ENCODE measurements around the gene KCNC3. TPM values are rescaled to one million over a fixed set of nuclear protein-coding genes. Genes with fewer than 3 reads are reported as not detected.

KCNC3 gene
- total RNA-seq, 2 experiments from 2014 or later = 0.39 to 0.47 TPM

- POLR2A ChIA-PET = no interaction called here
- Mint-ChIP-seq H3K9me3 (ENCODE audit: insufficient read depth) (no peaks in the 10 kb centered on the region), H3K4me3 (no peak overlapping the region), H3K27ac (no peak overlapping the region), H3K36me3 (ENCODE audit: low read depth) (no peaks in the 10 kb centered on the region), H3K4me1 (ENCODE audit: low read depth) (no peaks in the 10 kb centered on the region), H3K27me3 (ENCODE audit: low read depth) (peaks cover 5% of the 10 kb centered on the region)
- CTCF ChIA-PET = no interaction called here
- ATAC-seq = no peak
- no peak for DNase-seq
Measured at GRCh38 chr19:50293263-50294004, 35.7 kb downstream of the KCNC3 start.

- ATAC-seq (no peak), DNase-seq (no peak)
- peaks cover 10% of the 10 kb centered on the region for H3K27me3 Mint-ChIP-seq (ENCODE audit: low read depth)
- H3K27ac Mint-ChIP-seq = no peak overlapping the region
- H3K4me1 Mint-ChIP-seq (ENCODE audit: low read depth) = no peaks in the 10 kb centered on the region
- ChIA-PET CTCF (no interaction called here), POLR2A (no interaction called here)
- H3K36me3 Mint-ChIP-seq (ENCODE audit: low read depth) = no peaks in the 10 kb centered on the region
- no peaks in the 10 kb centered on the region for H3K9me3 Mint-ChIP-seq (ENCODE audit: insufficient read depth)
- no peak overlapping the region for H3K4me3 Mint-ChIP-seq
Measured at GRCh38 chr19:50292216-50292827, 36.9 kb downstream of the KCNC3 start.

GRCh38 chr19:50290775-50291174 is 38.4 kb downstream of the KCNC3 start:
- ChIA-PET POLR2A (interaction anchor here (0.9 kb wide), 1 partner anchor 19 kb away, joined by 3 read pairs; no protein-coding TSS in a partner anchor), CTCF (no interaction called here)
- no peak for DNase-seq
- peaks cover 10% of the 10 kb centered on the region for H3K27me3 Mint-ChIP-seq (ENCODE audit: low read depth)
- H3K9me3 Mint-ChIP-seq (ENCODE audit: insufficient read depth) = peaks cover 2% of the 10 kb centered on the region
- ATAC-seq = no peak
- H3K36me3 Mint-ChIP-seq (ENCODE audit: low read depth) = no peaks in the 10 kb centered on the region
- H3K27ac Mint-ChIP-seq = no peak overlapping the region
- no peak overlapping the region for H3K4me3 Mint-ChIP-seq
- H3K4me1 Mint-ChIP-seq (ENCODE audit: low read depth) = no peaks in the 10 kb centered on the region

- ATAC-seq (no peak), DNase-seq (no peak)
- Mint-ChIP-seq H3K9me3 (ENCODE audit: insufficient read depth) (peaks cover 9% of the 10 kb centered on the region), H3K27me3 (ENCODE audit: low read depth) (peaks cover 10% of the 10 kb centered on the region), H3K36me3 (ENCODE audit: low read depth) (no peaks in the 10 kb centered on the region), H3K4me3 (no peak overlapping the region), H3K27ac (no peak overlapping the region), H3K4me1 (ENCODE audit: low read depth) (no peaks in the 10 kb centered on the region)
- ChIA-PET POLR2A (interaction anchor here (0.9 kb wide), 1 partner anchor 18 kb away, joined by 3 read pairs; no protein-coding TSS in a partner anchor), CTCF (no interaction called here)
Measured at GRCh38 chr19:50290011-50290410, 39.2 kb downstream of the KCNC3 start.

- no peak overlapping the region for H3K27ac Mint-ChIP-seq
- H3K4me1 Mint-ChIP-seq (ENCODE audit: low read depth) = no peaks in the 10 kb centered on the region
- H3K27me3 Mint-ChIP-seq (ENCODE audit: low read depth) = peaks cover 10% of the 10 kb centered on the region
- ChIA-PET CTCF (interaction anchor here (0.6 kb wide), 1 partner anchor 40 kb away, joined by 3 read pairs; the partner anchor contains the start of gene KCNC3), POLR2A (no interaction called here)
- ATAC-seq = no peak
- DNase-seq = no peak
- H3K9me3 Mint-ChIP-seq (ENCODE audit: insufficient read depth) = peaks cover 9% of the 10 kb centered on the region
- no peak overlapping the region for H3K4me3 Mint-ChIP-seq
- no peaks in the 10 kb centered on the region for H3K36me3 Mint-ChIP-seq (ENCODE audit: low read depth)
Measured at GRCh38 chr19:50288954-50289353, 40.2 kb downstream of the KCNC3 start.

GRCh38 chr19:50287331-50287730 is 41.8 kb downstream of the KCNC3 start:
- DNase-seq (no peak), ATAC-seq (no peak)
- Mint-ChIP-seq H3K36me3 (ENCODE audit: low read depth) (no peaks in the 10 kb centered on the region), H3K4me3 (no peak overlapping the region), H3K27ac (no peak overlapping the region), H3K4me1 (ENCODE audit: low read depth) (no peaks in the 10 kb centered on the region), H3K27me3 (ENCODE audit: low read depth) (peaks cover 10% of the 10 kb centered on the region), H3K9me3 (ENCODE audit: insufficient read depth) (peaks cover 9% of the 10 kb centered on the region)
- CTCF ChIA-PET = no interaction called here
- POLR2A ChIA-PET = no interaction called here

GRCh38 chr19:50286443-50286842 is 42.7 kb downstream of the KCNC3 start:
- ChIA-PET POLR2A (no interaction called here), CTCF (no interaction called here)

GRCh38 chr19:50285833-50286232 is 43.3 kb downstream of the KCNC3 start:
- peaks cover 9% of the 10 kb centered on the region for H3K9me3 Mint-ChIP-seq (ENCODE audit: insufficient read depth)
- POLR2A ChIA-PET = no interaction called here
- ATAC-seq (no peak), DNase-seq (no peak)
- H3K36me3 Mint-ChIP-seq (ENCODE audit: low read depth) = no peaks in the 10 kb centered on the region
- H3K27me3 Mint-ChIP-seq (ENCODE audit: low read depth) = peaks cover 10% of the 10 kb centered on the region
- no peak overlapping the region for H3K4me3 Mint-ChIP-seq
- H3K4me1 Mint-ChIP-seq (ENCODE audit: low read depth) = no peaks in the 10 kb centered on the region
- no peak overlapping the region for H3K27ac Mint-ChIP-seq
- CTCF ChIA-PET = no interaction called here

More at GRCh38 chr19:50286443-50286842, 42.7 kb downstream of the KCNC3 start:
- Mint-ChIP-seq H3K4me3 (no peak overlapping the region), H3K4me1 (ENCODE audit: low read depth) (no peaks in the 10 kb centered on the region), H3K27ac (no peak overlapping the region), H3K27me3 (ENCODE audit: low read depth) (peaks cover 10% of the 10 kb centered on the region), H3K9me3 (ENCODE audit: insufficient read depth) (peaks cover 9% of the 10 kb centered on the region), H3K36me3 (ENCODE audit: low read depth) (no peaks in the 10 kb centered on the region)
- DNase-seq = no peak
- no peak for ATAC-seq

GRCh38 chr19:50281491-50281890 is 47.7 kb downstream of the KCNC3 start:
- no peaks in the 10 kb centered on the region for H3K36me3 Mint-ChIP-seq (ENCODE audit: low read depth)
- CTCF ChIA-PET = no interaction called here

GRCh38 chr19:50280983-50281382 is 48.2 kb downstream of the KCNC3 start:
- no peaks in the 10 kb centered on the region for H3K36me3 Mint-ChIP-seq (ENCODE audit: low read depth)
- H3K4me1 Mint-ChIP-seq (ENCODE audit: low read depth) = no peaks in the 10 kb centered on the region
- ChIA-PET POLR2A (no interaction called here), CTCF (no interaction called here)
- peaks cover 9% of the 10 kb centered on the region for H3K9me3 Mint-ChIP-seq (ENCODE audit: insufficient read depth)
- no peaks in the 10 kb centered on the region for H3K27me3 Mint-ChIP-seq (ENCODE audit: low read depth)
- ATAC-seq (no peak), DNase-seq (no peak)
- no peak overlapping the region for H3K4me3 Mint-ChIP-seq
- H3K27ac Mint-ChIP-seq = no peak overlapping the region

More at GRCh38 chr19:50281491-50281890, 47.7 kb downstream of the KCNC3 start:
- H3K4me3 Mint-ChIP-seq = no peak overlapping the region
- H3K9me3 Mint-ChIP-seq (ENCODE audit: insufficient read depth) = peaks cover 9% of the 10 kb centered on the region
- POLR2A ChIA-PET = no interaction called here
- no peaks in the 10 kb centered on the region for H3K27me3 Mint-ChIP-seq (ENCODE audit: low read depth)
- no peak for DNase-seq
- no peak for ATAC-seq
- no peaks in the 10 kb centered on the region for H3K4me1 Mint-ChIP-seq (ENCODE audit: low read depth)
- H3K27ac Mint-ChIP-seq = no peak overlapping the region

GRCh38 chr19:50280074-50280473 is 49.1 kb downstream of the KCNC3 start:
- Mint-ChIP-seq H3K27me3 (ENCODE audit: low read depth) (no peaks in the 10 kb centered on the region), H3K27ac (no peak overlapping the region), H3K9me3 (ENCODE audit: insufficient read depth) (no peaks in the 10 kb centered on the region), H3K4me1 (ENCODE audit: low read depth) (no peaks in the 10 kb centered on the region), H3K4me3 (no peak overlapping the region), H3K36me3 (ENCODE audit: low read depth) (no peaks in the 10 kb centered on the region)
- DNase-seq (no peak), ATAC-seq (no peak)
- POLR2A ChIA-PET = interaction anchor here (0.6 kb wide), 1 partner anchor 215 kb away, joined by 3 read pairs; no protein-coding TSS in a partner anchor
- CTCF ChIA-PET = no interaction called here

- ATAC-seq = no peak
- H3K36me3 Mint-ChIP-seq (ENCODE audit: low read depth) = no peaks in the 10 kb centered on the region
- H3K9me3 Mint-ChIP-seq (ENCODE audit: insufficient read depth) = no peaks in the 10 kb centered on the region
- DNase-seq = no peak
- H3K4me1 Mint-ChIP-seq (ENCODE audit: low read depth) = no peaks in the 10 kb centered on the region
- no peak overlapping the region for H3K4me3 Mint-ChIP-seq
- ChIA-PET CTCF (no interaction called here), POLR2A (interaction anchor here (0.6 kb wide), 1 partner anchor 646 kb away, joined by 3 read pairs; no protein-coding TSS in a partner anchor)
- H3K27me3 Mint-ChIP-seq (ENCODE audit: low read depth) = no peaks in the 10 kb centered on the region
- no peak overlapping the region for H3K27ac Mint-ChIP-seq
Measured at GRCh38 chr19:50277966-50278580, 51.1 kb downstream of the KCNC3 start.
